Measurements from ENCODE around the gene PMEPA1. TPM values are rescaled to one million over a fixed set of nuclear protein-coding genes. Genes with fewer than 3 reads are reported as not detected.

Gene PMEPA1
- total and polyA plus RNA-seq, 7 experiments from 2014 or later, result 0.44 to 10.0 (median 8.7) TPM

GRCh38 chr20:57622579-57623381, 87.0 kb downstream of the PMEPA1 start:
- peaks cover 0 to 11% (median 10%) of the 10 kb centered on the region in 3 experiments for H3K9me3 ChIP-seq (ENCODE audit: control insufficient read depth in 2 of 3, low read length in 3 of 3)
- H3K27me3 ChIP-seq (ENCODE audit: control insufficient read depth in 2 of 2, insufficient read depth in 2 of 2, low read length in 2 of 2), result no peaks in the 10 kb centered on the region
- peaks cover 48 to 98% (median 78%) of the 10 kb centered on the region in 7 donors for H3K4me1 Mint-ChIP-seq
- no peak overlapping the region for H3K4me3 ChIP-seq (ENCODE audit: low read length)
- H3K9me3 Mint-ChIP-seq, result peaks cover 3 to 18% (median 9%) of the 10 kb centered on the region in 11 donors
- intact Hi-C loops (cut with micrococcal nuclease), result loop anchor here (1.0 to 10.0 kb wide), 7 partner anchors 26 to 1272 kb away; no protein-coding TSS in a partner anchor
- peaks cover 0 to 20% (median 0%) of the 10 kb centered on the region in 5 donors for H3K27me3 Mint-ChIP-seq
- DNase-seq, result peak in 8 of 9 donors; percentile 45 to 71 (median 66)
- peaks cover 50 to 75% of the 10 kb centered on the region in 2 donors for H3K4me1 ChIP-seq (ENCODE audit: control insufficient read depth in 2 of 2, insufficient read depth in 2 of 2, low read length in 2 of 2)
- H3K4me3 Mint-ChIP-seq, result peak overlapping the region; percentile 10 to 89 (median 56)
- ChIA-PET CTCF (interaction anchor here (0.6 to 4.7 kb wide), 16 partner anchors 12 to 588 kb away, joined by 3 to 44 read pairs (median 4); no protein-coding TSS in a partner anchor), POLR2A (interaction anchor here (1.0 to 8.2 kb wide), 2 partner anchors 7 to 58 kb away, joined by 4 to 175 read pairs; no protein-coding TSS in a partner anchor)
- peaks cover 0 to 8% (median 0%) of the 10 kb centered on the region in 3 experiments for H3K36me3 ChIP-seq (ENCODE audit: control insufficient read depth in 2 of 3, insufficient read depth in 3 of 3, low read length in 3 of 3)
- H3K36me3 Mint-ChIP-seq, result peaks cover 6 to 30% (median 23%) of the 10 kb centered on the region in 5 donors
- ATAC-seq, result peak; percentile 41
- H3K27ac ChIP-seq (ENCODE audit: low read depth, low read length), result no peak overlapping the region
- H3K27ac Mint-ChIP-seq, result peak overlapping the region; percentile 67 to 93 (median 84)

GRCh38 chr20:57622201-57622570, 87.6 kb downstream of the PMEPA1 start:
- Histone ChIP-seq H3K27me3 (ENCODE audit: control insufficient read depth in 2 of 2, insufficient read depth in 2 of 2, low read length in 2 of 2) (no peaks in the 10 kb centered on the region), H3K4me3 (ENCODE audit: low read length) (no peak overlapping the region), H3K27ac (ENCODE audit: low read depth, low read length) (no peak overlapping the region), H3K9me3 (ENCODE audit: control insufficient read depth in 2 of 3, low read length in 3 of 3) (peaks cover 0 to 11% (median 10%) of the 10 kb centered on the region in 3 experiments), H3K4me1 (ENCODE audit: control insufficient read depth in 2 of 2, insufficient read depth in 2 of 2, low read length in 2 of 2) (peaks cover 50 to 75% of the 10 kb centered on the region in 2 donors), H3K36me3 (ENCODE audit: control insufficient read depth in 2 of 3, insufficient read depth in 3 of 3, low read length in 3 of 3) (peaks cover 0 to 8% (median 0%) of the 10 kb centered on the region in 3 experiments)
- Mint-ChIP-seq H3K27ac (peak overlapping the region; percentile 67 to 93 (median 84)), H3K4me3 (peak overlapping the region; percentile 10 to 89 (median 56)), H3K27me3 (peaks cover 0 to 23% (median 0%) of the 10 kb centered on the region in 5 donors), H3K36me3 (peaks cover 6 to 30% (median 26%) of the 10 kb centered on the region in 5 donors), H3K9me3 (peaks cover 3 to 18% (median 9%) of the 10 kb centered on the region in 11 donors), H3K4me1 (peaks cover 53 to 98% (median 78%) of the 10 kb centered on the region in 7 donors)
- intact Hi-C loops (cut with micrococcal nuclease), result loop anchor here (1.0 to 10.0 kb wide), 7 partner anchors 25 to 1273 kb away; no protein-coding TSS in a partner anchor
- DNase-seq (no peak), ATAC-seq (no peak)
- POLR2A ChIA-PET, result interaction anchor here (1.0 to 8.2 kb wide), 3 partner anchors 7 to 59 kb away, joined by 3 to 175 read pairs (median 4); no protein-coding TSS in a partner anchor
- CTCF ChIA-PET, result interaction anchor here (0.8 to 4.7 kb wide), 15 partner anchors 7 to 589 kb away, joined by 3 to 44 read pairs (median 4); no protein-coding TSS in a partner anchor

- peaks cover 50 to 75% of the 10 kb centered on the region in 2 donors for H3K4me1 ChIP-seq (ENCODE audit: control insufficient read depth in 2 of 2, insufficient read depth in 2 of 2, low read length in 2 of 2)
- H3K9me3 ChIP-seq (ENCODE audit: control insufficient read depth in 2 of 3, low read length in 3 of 3), result peaks cover 0 to 11% (median 10%) of the 10 kb centered on the region in 3 experiments
- peaks cover 0 to 8% (median 0%) of the 10 kb centered on the region in 3 experiments for H3K36me3 ChIP-seq (ENCODE audit: control insufficient read depth in 2 of 3, insufficient read depth in 3 of 3, low read length in 3 of 3)
- no peak for DNase-seq
- H3K27me3 ChIP-seq (ENCODE audit: control insufficient read depth in 2 of 2, insufficient read depth in 2 of 2, low read length in 2 of 2), result no peaks in the 10 kb centered on the region
- POLR2A ChIA-PET, result interaction anchor here (0.6 to 8.2 kb wide), 7 partner anchors 8 to 445 kb away, joined by 3 to 175 read pairs (median 5); no protein-coding TSS in a partner anchor
- peaks cover 6 to 30% (median 27%) of the 10 kb centered on the region in 5 donors for H3K36me3 Mint-ChIP-seq
- ATAC-seq, result no peak
- peak overlapping the region; percentile 72 for H3K27ac ChIP-seq (ENCODE audit: low read depth, low read length)
- peak overlapping the region; percentile 80 to 95 (median 88) for H3K4me3 Mint-ChIP-seq
- peaks cover 3 to 18% (median 9%) of the 10 kb centered on the region in 11 donors for H3K9me3 Mint-ChIP-seq
- CTCF ChIA-PET, result interaction anchor here (0.6 to 4.7 kb wide), 13 partner anchors 8 to 671 kb away, joined by 3 to 44 read pairs (median 4); no protein-coding TSS in a partner anchor
- peak overlapping the region; percentile 95 to 99 (median 97) for H3K27ac Mint-ChIP-seq
- intact Hi-C loops (cut with micrococcal nuclease), result loop anchor here (1.0 to 10.0 kb wide), 10 partner anchors 13 to 1273 kb away; no protein-coding TSS in a partner anchor
- peaks cover 0 to 28% (median 0%) of the 10 kb centered on the region in 5 donors for H3K27me3 Mint-ChIP-seq
- peaks cover 54 to 98% (median 73%) of the 10 kb centered on the region in 7 donors for H3K4me1 Mint-ChIP-seq
- H3K4me3 ChIP-seq (ENCODE audit: low read length), result peak overlapping the region; percentile 73
These were observed 88.2 kb downstream of the PMEPA1 start for GRCh38 chr20:57621421-57622200.

- Histone ChIP-seq H3K4me1 (ENCODE audit: control insufficient read depth in 2 of 2, insufficient read depth in 2 of 2, low read length in 2 of 2) (peaks cover 55 to 73% of the 10 kb centered on the region in 2 donors), H3K4me3 (ENCODE audit: low read length) (peak overlapping the region; percentile 73), H3K27me3 (ENCODE audit: control insufficient read depth in 2 of 2, insufficient read depth in 2 of 2, low read length in 2 of 2) (no peaks in the 10 kb centered on the region), H3K9me3 (ENCODE audit: control insufficient read depth in 2 of 3, low read length in 3 of 3) (peaks cover 0 to 11% (median 10%) of the 10 kb centered on the region in 3 experiments), H3K36me3 (ENCODE audit: control insufficient read depth in 2 of 3, insufficient read depth in 3 of 3, low read length in 3 of 3) (peaks cover 0 to 8% (median under 1%) of the 10 kb centered on the region in 3 experiments), H3K27ac (ENCODE audit: low read depth, low read length) (peak overlapping the region; percentile 72)
- ChIA-PET CTCF (interaction anchor here (0.6 to 4.7 kb wide), 9 partner anchors 9 to 672 kb away, joined by 3 to 44 read pairs (median 5); no protein-coding TSS in a partner anchor), POLR2A (interaction anchor here (0.6 to 8.2 kb wide), 10 partner anchors 9 to 446 kb away, joined by 3 to 175 read pairs (median 11); partner anchors contain the start of genes PMEPA1 and RBM38)
- peak overlapping the region; percentile 95 to 99 (median 97) for H3K27ac Mint-ChIP-seq
- peak in 1 of 9 donors; percentile 14 for DNase-seq
- ATAC-seq, result no peak
- intact Hi-C loops (cut with micrococcal nuclease), result loop anchor here (1.0 to 10.0 kb wide), 6 partner anchors 14 to 1274 kb away; no protein-coding TSS in a partner anchor
- peak overlapping the region; percentile 80 to 95 (median 88) for H3K4me3 Mint-ChIP-seq
- peaks cover 0 to 28% (median 0%) of the 10 kb centered on the region in 5 donors for H3K27me3 Mint-ChIP-seq
- peaks cover 6 to 25% (median 22%) of the 10 kb centered on the region in 5 donors for H3K36me3 Mint-ChIP-seq
- H3K9me3 Mint-ChIP-seq, result peaks cover 3 to 14% (median 9%) of the 10 kb centered on the region in 11 donors
- peaks cover 48 to 93% (median 69%) of the 10 kb centered on the region in 7 donors for H3K4me1 Mint-ChIP-seq
These were observed 88.8 kb downstream of the PMEPA1 start for GRCh38 chr20:57620999-57621398.

GRCh38 chr20:57620274-57620990, 89.4 kb downstream of the PMEPA1 start, which contains the start of gene ZBP1:
Gene ZBP1 (minus strand): TSS chr20:57620426. CDS start chr20:57620295, 131 bp downstream.
- Histone ChIP-seq H3K36me3 (ENCODE audit: control insufficient read depth in 2 of 3, insufficient read depth in 3 of 3, low read length in 3 of 3) (peaks cover 3 to 14% (median 7%) of the 10 kb centered on the region in 3 experiments), H3K27me3 (ENCODE audit: control insufficient read depth in 2 of 2, insufficient read depth in 2 of 2, low read length in 2 of 2) (no peaks in the 10 kb centered on the region), H3K4me1 (ENCODE audit: control insufficient read depth in 2 of 2, insufficient read depth in 2 of 2, low read length in 2 of 2) (peaks cover 57 to 68% of the 10 kb centered on the region in 2 donors), H3K4me3 (ENCODE audit: low read length) (peak within 1 kb of the TSS; percentile 73), H3K27ac (ENCODE audit: low read depth, low read length) (peak within 1 kb of the TSS; percentile 72), H3K9me3 (ENCODE audit: control insufficient read depth in 2 of 3, low read length in 3 of 3) (peaks cover 0 to 10% (median 7%) of the 10 kb centered on the region in 3 experiments)
- Mint-ChIP-seq H3K27ac (peak within 1 kb of the TSS; percentile 95 to 99 (median 97)), H3K4me3 (peak within 1 kb of the TSS; percentile 80 to 95 (median 88)), H3K4me1 (peaks cover 42 to 89% (median 68%) of the 10 kb centered on the region in 7 donors), H3K36me3 (peaks cover 5 to 23% (median 18%) of the 10 kb centered on the region in 5 donors), H3K27me3 (peaks cover 0 to 25% (median 0%) of the 10 kb centered on the region in 5 donors), H3K9me3 (peaks cover 3 to 14% (median 5%) of the 10 kb centered on the region in 11 donors)
- ChIA-PET CTCF (interaction anchor here (0.6 to 4.7 kb wide), 11 partner anchors 9 to 843 kb away, joined by 3 to 44 read pairs (median 5); no protein-coding TSS in a partner anchor), POLR2A (interaction anchor here (0.7 to 8.2 kb wide), 13 partner anchors 9 to 1269 kb away, joined by 3 to 175 read pairs (median 6); partner anchors contain the start of genes PMEPA1 and RBM38)
- intact Hi-C loops (cut with micrococcal nuclease), result loop anchor here (1.0 to 10.0 kb wide), 6 partner anchors 14 to 1274 kb away; no protein-coding TSS in a partner anchor
- DNase-seq, result peak in 8 of 9 donors; percentile 41 to 64 (median 59)
- ATAC-seq, result peak; percentile 49

Data from naive thymus-derived CD4-positive, alpha-beta T cell (primary cell).